Kidney glomerular epithelial cell (primary cell): ENCODE measurements around the gene CALCR.
"Not testable (repeated sequence)": the region's sequence is repeated elsewhere in the genome, so short reads cannot be mapped to it uniquely, and the experiment has no call there.

ENCODE experiments used
- DNase-seq: peaks from one replicate; lab custom pipeline; 2025; lab: John Stamatoyannopoulos, UW

CALCR gene

GRCh38 chr7:93559639-93560491 is 14.7 kb downstream of the CALCR start:
- no peak for DNase-seq

- DNase-seq, result peak; percentile 63
Observed at GRCh38 chr7:93558705-93559614, 15.6 kb downstream of the CALCR start.

- DNase-seq, result peak; percentile 73
Observed at GRCh38 chr7:93551931-93552330, 22.6 kb downstream of the CALCR start.

GRCh38 chr7:93551063-93551895 is 23.2 kb downstream of the CALCR start:
- DNase-seq, result peak; percentile 49

- DNase-seq, result no peak
Observed at GRCh38 chr7:93547716-93548115, 26.8 kb downstream of the CALCR start.

GRCh38 chr7:93544691-93545090 is 29.8 kb downstream of the CALCR start:
- no peak for DNase-seq

- no peak for DNase-seq
Observed at GRCh38 chr7:93538061-93538460, 36.5 kb downstream of the CALCR start.

GRCh38 chr7:93535616-93536015 is 38.9 kb downstream of the CALCR start:
- DNase-seq, result no peak

- DNase-seq, result no peak
Observed at GRCh38 chr7:93530701-93531100, 43.8 kb downstream of the CALCR start.

GRCh38 chr7:93516834-93517233 is 57.7 kb downstream of the CALCR start:
- no peak for DNase-seq

GRCh38 chr7:93515144-93515543 is 59.4 kb downstream of the CALCR start:
- DNase-seq, result no peak

- DNase-seq, result no peak
Observed at GRCh38 chr7:93509303-93509702, 65.2 kb downstream of the CALCR start.

- no peak for DNase-seq
Observed at GRCh38 chr7:93503088-93503487, 71.4 kb downstream of the CALCR start.

- DNase-seq, result not testable (repeated sequence)
Observed at GRCh38 chr7:93491860-93492259, 82.7 kb downstream of the CALCR start.

GRCh38 chr7:93476491-93477344 is 97.8 kb downstream of the CALCR start:
- no peak for DNase-seq

GRCh38 chr7:93475811-93476210 is 98.7 kb downstream of the CALCR start:
- no peak for DNase-seq

GRCh38 chr7:93471456-93471855 is 103.1 kb downstream of the CALCR start:
- DNase-seq, result no peak

- no peak for DNase-seq
Observed at GRCh38 chr7:93463764-93464163, 110.8 kb downstream of the CALCR start.

GRCh38 chr7:93461350-93461749 is 113.2 kb downstream of the CALCR start:
- DNase-seq, result peak; percentile 3

- DNase-seq, result no peak
Observed at GRCh38 chr7:93453262-93453661, 121.3 kb downstream of the CALCR start.

- no peak for DNase-seq
Observed at GRCh38 chr7:93448176-93448575, 126.3 kb downstream of the CALCR start.
